ENCODE data around the gene HSP90AB1. TPM values are rescaled to one million over a fixed set of nuclear protein-coding genes. Genes with fewer than 3 reads are reported as not detected.

The HSP90AB1 gene
- polyA plus RNA-seq, 1 donor from 2014 or later, result 522 TPM

DNA sequence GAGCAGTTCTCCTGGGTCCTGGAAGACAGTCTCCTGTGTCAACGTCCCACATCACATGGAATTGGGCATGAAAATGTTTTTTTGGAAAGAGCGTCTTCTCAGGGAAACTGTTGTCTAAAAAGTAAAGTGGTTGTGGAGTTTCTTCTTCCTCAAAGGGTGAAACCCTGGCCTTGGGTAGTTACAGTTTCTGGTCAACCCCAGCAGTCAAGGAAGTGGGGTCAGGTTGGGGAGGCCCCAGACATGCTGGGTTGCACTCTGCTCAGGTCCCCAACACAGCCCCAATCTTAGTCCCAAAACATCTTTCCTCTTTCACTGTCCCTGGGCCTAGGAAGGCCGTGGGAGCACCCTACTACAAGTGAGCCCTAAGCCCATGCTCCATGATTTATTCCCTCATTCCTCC is 19.4 kb downstream of the HSP90AB1 start:
- no peak overlapping the region for H3K27ac ChIP-seq (ENCODE audit: low read length)

DNA sequence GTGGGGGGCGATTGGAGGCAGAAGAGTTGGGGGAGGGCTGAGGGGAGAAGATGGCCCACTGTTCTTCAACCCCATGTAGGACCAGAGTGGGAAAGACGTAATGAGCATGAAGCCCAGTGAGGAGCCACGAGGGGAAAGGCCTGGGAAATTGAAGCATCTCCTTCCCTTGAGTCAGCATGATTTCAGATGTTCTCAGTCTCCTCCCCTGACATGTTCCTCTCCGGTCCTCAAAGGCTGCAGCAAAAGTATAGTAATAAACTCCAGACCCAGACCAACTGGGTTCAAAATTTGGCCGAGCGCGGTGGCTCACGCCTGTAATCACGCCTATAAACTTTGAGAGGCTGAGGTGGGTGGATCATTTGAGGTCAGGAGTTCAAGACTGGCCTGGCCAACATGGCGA is 20.4 kb downstream of the HSP90AB1 start:
- Histone ChIP-seq H4K20me1 (ENCODE audit: insufficient read depth) (peaks cover 4% of the 10 kb centered on the region), H3K9me3 (ENCODE audit: low read length) (no peaks in the 10 kb centered on the region), H3K9ac (ENCODE audit: low read length) (no peak overlapping the region), H3K4me3 (ENCODE audit: low read length) (no peak overlapping the region), H3K79me2 (replicated peaks; ENCODE audit: insufficient read depth, low read length) (peaks cover 25% of the 10 kb centered on the region), H3F3A (ENCODE audit: insufficient read depth, low read length, poor library complexity, severe bottlenecking) (no peaks in the 10 kb centered on the region), H3K9me2 (ENCODE audit: insufficient read depth, low read length) (no peaks in the 10 kb centered on the region), H3K36me3 (ENCODE audit: insufficient read depth, low read length) (no peaks in the 10 kb centered on the region), H3K4me2 (ENCODE audit: low read length) (no peak overlapping the region), H3K27me3 (ENCODE audit: insufficient read depth, low read depth, low read length) (no peaks in the 10 kb centered on the region), H2AFZ (ENCODE audit: low read depth, low read length) (no peak overlapping the region), H3K27ac (ENCODE audit: low read length) (no peak overlapping the region)
- TF ChIP-seq, protein P1, sequence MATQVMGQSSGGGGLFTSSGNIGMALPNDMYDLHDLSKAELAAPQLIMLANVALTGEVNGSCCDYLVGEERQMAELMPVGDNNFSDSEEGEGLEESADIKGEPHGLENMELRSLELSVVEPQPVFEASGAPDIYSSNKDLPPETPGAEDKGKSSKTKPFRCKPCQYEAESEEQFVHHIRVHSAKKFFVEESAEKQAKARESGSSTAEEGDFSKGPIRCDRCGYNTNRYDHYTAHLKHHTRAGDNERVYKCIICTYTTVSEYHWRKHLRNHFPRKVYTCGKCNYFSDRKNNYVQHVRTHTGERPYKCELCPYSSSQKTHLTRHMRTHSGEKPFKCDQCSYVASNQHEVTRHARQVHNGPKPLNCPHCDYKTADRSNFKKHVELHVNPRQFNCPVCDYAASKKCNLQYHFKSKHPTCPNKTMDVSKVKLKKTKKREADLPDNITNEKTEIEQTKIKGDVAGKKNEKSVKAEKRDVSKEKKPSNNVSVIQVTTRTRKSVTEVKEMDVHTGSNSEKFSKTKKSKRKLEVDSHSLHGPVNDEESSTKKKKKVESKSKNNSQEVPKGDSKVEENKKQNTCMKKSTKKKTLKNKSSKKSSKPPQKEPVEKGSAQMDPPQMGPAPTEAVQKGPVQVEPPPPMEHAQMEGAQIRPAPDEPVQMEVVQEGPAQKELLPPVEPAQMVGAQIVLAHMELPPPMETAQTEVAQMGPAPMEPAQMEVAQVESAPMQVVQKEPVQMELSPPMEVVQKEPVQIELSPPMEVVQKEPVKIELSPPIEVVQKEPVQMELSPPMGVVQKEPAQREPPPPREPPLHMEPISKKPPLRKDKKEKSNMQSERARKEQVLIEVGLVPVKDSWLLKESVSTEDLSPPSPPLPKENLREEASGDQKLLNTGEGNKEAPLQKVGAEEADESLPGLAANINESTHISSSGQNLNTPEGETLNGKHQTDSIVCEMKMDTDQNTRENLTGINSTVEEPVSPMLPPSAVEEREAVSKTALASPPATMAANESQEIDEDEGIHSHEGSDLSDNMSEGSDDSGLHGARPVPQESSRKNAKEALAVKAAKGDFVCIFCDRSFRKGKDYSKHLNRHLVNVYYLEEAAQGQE (IDR thresholded peaks at IDR 0.05; ENCODE audit: borderline replicate concordance), result no peak
- TF ChIP-seq TAF1 (IDR thresholded peaks at IDR 0.05; ENCODE audit: low read depth) (no peak), POLR2AphosphoS5 (IDR thresholded peaks at IDR 0.05) (no peak), EP300 (conservative IDR thresholded peaks at IDR 0.05; ENCODE audit: poor library complexity, severe bottlenecking) (no peak), SMC3 (conservative IDR thresholded peaks at IDR 0.05; ENCODE audit: poor library complexity) (no peak), MXI1 (conservative IDR thresholded peaks at IDR 0.05; ENCODE audit: poor library complexity, severe bottlenecking) (no peak), RAD21 (conservative IDR thresholded peaks at IDR 0.05) (no peak), EZH2 (IDR thresholded peaks at IDR 0.05; ENCODE audit: borderline replicate concordance, insufficient read depth, low read length, poor library complexity, severe bottlenecking) (no peak)
- TF ChIP-seq, protein P2, sequence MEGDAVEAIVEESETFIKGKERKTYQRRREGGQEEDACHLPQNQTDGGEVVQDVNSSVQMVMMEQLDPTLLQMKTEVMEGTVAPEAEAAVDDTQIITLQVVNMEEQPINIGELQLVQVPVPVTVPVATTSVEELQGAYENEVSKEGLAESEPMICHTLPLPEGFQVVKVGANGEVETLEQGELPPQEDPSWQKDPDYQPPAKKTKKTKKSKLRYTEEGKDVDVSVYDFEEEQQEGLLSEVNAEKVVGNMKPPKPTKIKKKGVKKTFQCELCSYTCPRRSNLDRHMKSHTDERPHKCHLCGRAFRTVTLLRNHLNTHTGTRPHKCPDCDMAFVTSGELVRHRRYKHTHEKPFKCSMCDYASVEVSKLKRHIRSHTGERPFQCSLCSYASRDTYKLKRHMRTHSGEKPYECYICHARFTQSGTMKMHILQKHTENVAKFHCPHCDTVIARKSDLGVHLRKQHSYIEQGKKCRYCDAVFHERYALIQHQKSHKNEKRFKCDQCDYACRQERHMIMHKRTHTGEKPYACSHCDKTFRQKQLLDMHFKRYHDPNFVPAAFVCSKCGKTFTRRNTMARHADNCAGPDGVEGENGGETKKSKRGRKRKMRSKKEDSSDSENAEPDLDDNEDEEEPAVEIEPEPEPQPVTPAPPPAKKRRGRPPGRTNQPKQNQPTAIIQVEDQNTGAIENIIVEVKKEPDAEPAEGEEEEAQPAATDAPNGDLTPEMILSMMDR (IDR thresholded peaks at IDR 0.05; ENCODE audit: poor library complexity, severe bottlenecking), result no peak

More for the DNA sequence above, 19.4 kb downstream of the HSP90AB1 start:
- Histone ChIP-seq H3K79me2 (replicated peaks; ENCODE audit: insufficient read depth, low read length) (peaks cover 16% of the 10 kb centered on the region), H3K36me3 (ENCODE audit: insufficient read depth, low read length) (no peaks in the 10 kb centered on the region), H3K9ac (ENCODE audit: low read length) (no peak overlapping the region), H4K20me1 (ENCODE audit: insufficient read depth) (peaks cover 4% of the 10 kb centered on the region), H3K27me3 (ENCODE audit: insufficient read depth, low read depth, low read length) (no peaks in the 10 kb centered on the region), H3K4me2 (ENCODE audit: low read length) (no peak overlapping the region), H3K9me2 (ENCODE audit: insufficient read depth, low read length) (no peaks in the 10 kb centered on the region), H2AFZ (ENCODE audit: low read depth, low read length) (no peak overlapping the region), H3F3A (ENCODE audit: insufficient read depth, low read length, poor library complexity, severe bottlenecking) (no peaks in the 10 kb centered on the region), H3K4me3 (ENCODE audit: low read length) (no peak overlapping the region), H3K9me3 (ENCODE audit: low read length) (no peaks in the 10 kb centered on the region)
- no peak for TF ChIP-seq TAF1 (IDR thresholded peaks at IDR 0.05; ENCODE audit: low read depth)
- TF ChIP-seq, protein P2 (IDR thresholded peaks at IDR 0.05; ENCODE audit: poor library complexity, severe bottlenecking), result no peak
- TF ChIP-seq EZH2 (IDR thresholded peaks at IDR 0.05; ENCODE audit: borderline replicate concordance, insufficient read depth, low read length, poor library complexity, severe bottlenecking), result no peak
- no peak for TF ChIP-seq EP300 (conservative IDR thresholded peaks at IDR 0.05; ENCODE audit: poor library complexity, severe bottlenecking)
- no peak for TF ChIP-seq RAD21 (conservative IDR thresholded peaks at IDR 0.05)

All from neural cell (in vitro differentiated cells).